GM19240 (cell line): ENCODE data around the gene PRCC.
"Not testable (repeated sequence)": the region's sequence is repeated elsewhere in the genome, so short reads cannot be mapped to it uniquely, and the experiment has no call there.

Source experiments
- DNase-seq: peaks from one replicate; pipeline ENCODE4 v3.0.0; 2011; ENCODE audit warnings: low spot score; ENCODE audit not compliant: insufficient read length

PRCC gene

GRCh38 chr1:156744344-156744743, 23.0 kb upstream of the PRCC start:
- no peak for DNase-seq

GRCh38 chr1:156744786-156745419, 22.4 kb upstream of the PRCC start:
- no peak for DNase-seq

GRCh38 chr1:156745881-156746280, 21.5 kb upstream of the PRCC start:
- DNase-seq, result no peak

- no peak for DNase-seq
These were observed 21.0 kb upstream of the PRCC start for GRCh38 chr1:156746406-156746727.

GRCh38 chr1:156746728-156747631, 20.4 kb upstream of the PRCC start:
- DNase-seq, result no peak

- DNase-seq, result no peak
These were observed 19.3 kb upstream of the PRCC start for GRCh38 chr1:156747742-156748669.

GRCh38 chr1:156748670-156749418, 18.5 kb upstream of the PRCC start:
- DNase-seq, result no peak

- DNase-seq, result no peak
These were observed 17.8 kb upstream of the PRCC start for GRCh38 chr1:156749419-156750118.

- no peak for DNase-seq
These were observed 17.1 kb upstream of the PRCC start for GRCh38 chr1:156750191-156750672.

- no peak for DNase-seq
These were observed 16.5 kb upstream of the PRCC start for GRCh38 chr1:156750711-156751450.

- DNase-seq, result no peak
These were observed 15.9 kb upstream of the PRCC start, which contains the start of gene HDGF for GRCh38 chr1:156751451-156751756. TSS of gene HDGF (minus strand) at chr1:156751675. CDS start at chr1:156751429, 246 bp downstream.

GRCh38 chr1:156751757-156752481, 15.4 kb upstream of the PRCC start:
- peak; percentile 91 for DNase-seq

GRCh38 chr1:156752843-156753482, 14.4 kb upstream of the PRCC start:
- no peak for DNase-seq

GRCh38 chr1:156754219-156754618, 13.1 kb upstream of the PRCC start:
- no peak for DNase-seq

GRCh38 chr1:156755527-156755950, 11.8 kb upstream of the PRCC start:
- no peak for DNase-seq

GRCh38 chr1:156756355-156756754, 11.0 kb upstream of the PRCC start:
- no peak for DNase-seq

- DNase-seq, result not testable (repeated sequence)
These were observed 9.6 kb upstream of the PRCC start for GRCh38 chr1:156757572-156758253.
